ENCODE data around the gene PPP1R13B.

The PPP1R13B gene

GRCh38 chr14:103749452-103749851 lies 97.9 kb downstream of the PPP1R13B start:
- FAIRE-seq (no peak), DNase-seq (ENCODE audit: insufficient read length, low spot score) (no peak)
- TF ChIP-seq POLR2A (IDR thresholded peaks at IDR 0.05; ENCODE audit: low read depth, low read length), result no peak

- no peak for FAIRE-seq
- DNase-seq (ENCODE audit: insufficient read length, low spot score), result no peak
- no peak for TF ChIP-seq POLR2A (IDR thresholded peaks at IDR 0.05; ENCODE audit: low read depth, low read length)
These were observed 98.9 kb downstream of the PPP1R13B start for GRCh38 chr14:103748534-103748857.

- DNase-seq (ENCODE audit: insufficient read length, low spot score), result peak; percentile 46
- no peak for TF ChIP-seq POLR2A (IDR thresholded peaks at IDR 0.05; ENCODE audit: low read depth, low read length)
- peak; percentile 67 for FAIRE-seq
These were observed 100.7 kb downstream of the PPP1R13B start for GRCh38 chr14:103746701-103747100.

- FAIRE-seq (no peak), DNase-seq (ENCODE audit: insufficient read length, low spot score) (no peak)
- TF ChIP-seq POLR2A (IDR thresholded peaks at IDR 0.05; ENCODE audit: low read depth, low read length), result no peak
These were observed 102.0 kb downstream of the PPP1R13B start for GRCh38 chr14:103745424-103745823.

GRCh38 chr14:103744621-103745395 lies 102.6 kb downstream of the PPP1R13B start:
- FAIRE-seq (no peak), DNase-seq (ENCODE audit: insufficient read length, low spot score) (no peak)

GRCh38 chr14:103743691-103744090 lies 103.7 kb downstream of the PPP1R13B start:
- FAIRE-seq, result no peak
- TF ChIP-seq POLR2A (IDR thresholded peaks at IDR 0.05; ENCODE audit: low read depth, low read length), result no peak
- no peak for DNase-seq (ENCODE audit: insufficient read length, low spot score)

More at GRCh38 chr14:103744621-103745395, 102.6 kb downstream of the PPP1R13B start:
- no peak for TF ChIP-seq POLR2A (IDR thresholded peaks at IDR 0.05; ENCODE audit: low read depth, low read length)

- TF ChIP-seq POLR2A (IDR thresholded peaks at IDR 0.05; ENCODE audit: low read depth, low read length), result no peak
- DNase-seq (ENCODE audit: insufficient read length, low spot score) (no peak), FAIRE-seq (no peak)
These were observed 104.7 kb downstream of the PPP1R13B start for GRCh38 chr14:103742499-103743255.

- no peak for FAIRE-seq
- TF ChIP-seq POLR2A (IDR thresholded peaks at IDR 0.05; ENCODE audit: low read depth, low read length), result no peak
- no peak for DNase-seq (ENCODE audit: insufficient read length, low spot score)
These were observed 105.5 kb downstream of the PPP1R13B start for GRCh38 chr14:103741876-103742275.

- FAIRE-seq, result no peak
- TF ChIP-seq POLR2A (IDR thresholded peaks at IDR 0.05; ENCODE audit: low read depth, low read length), result no peak
- DNase-seq (ENCODE audit: insufficient read length, low spot score), result no peak
These were observed 106.2 kb downstream of the PPP1R13B start for GRCh38 chr14:103740991-103741689.

GRCh38 chr14:103739793-103740501 lies 107.4 kb downstream of the PPP1R13B start:
- DNase-seq (ENCODE audit: insufficient read length, low spot score), result no peak
- no peak for FAIRE-seq
- no peak for TF ChIP-seq POLR2A (IDR thresholded peaks at IDR 0.05; ENCODE audit: low read depth, low read length)

GRCh38 chr14:103739466-103739792 lies 107.9 kb downstream of the PPP1R13B start:
- no peak for TF ChIP-seq POLR2A (IDR thresholded peaks at IDR 0.05; ENCODE audit: low read depth, low read length)
- FAIRE-seq, result no peak

GRCh38 chr14:103738701-103739451 lies 108.5 kb downstream of the PPP1R13B start:
- no peak for TF ChIP-seq POLR2A (IDR thresholded peaks at IDR 0.05; ENCODE audit: low read depth, low read length)
- no peak for FAIRE-seq
- no peak for DNase-seq (ENCODE audit: insufficient read length, low spot score)

More at GRCh38 chr14:103739466-103739792, 107.9 kb downstream of the PPP1R13B start:
- no peak for DNase-seq (ENCODE audit: insufficient read length, low spot score)

- DNase-seq (ENCODE audit: insufficient read length, low spot score), result no peak
- FAIRE-seq, result no peak
- no peak for TF ChIP-seq POLR2A (IDR thresholded peaks at IDR 0.05; ENCODE audit: low read depth, low read length)
These were observed 109.2 kb downstream of the PPP1R13B start for GRCh38 chr14:103738166-103738565.
